ENCODE results near the gene CLCA2.

DNA sequence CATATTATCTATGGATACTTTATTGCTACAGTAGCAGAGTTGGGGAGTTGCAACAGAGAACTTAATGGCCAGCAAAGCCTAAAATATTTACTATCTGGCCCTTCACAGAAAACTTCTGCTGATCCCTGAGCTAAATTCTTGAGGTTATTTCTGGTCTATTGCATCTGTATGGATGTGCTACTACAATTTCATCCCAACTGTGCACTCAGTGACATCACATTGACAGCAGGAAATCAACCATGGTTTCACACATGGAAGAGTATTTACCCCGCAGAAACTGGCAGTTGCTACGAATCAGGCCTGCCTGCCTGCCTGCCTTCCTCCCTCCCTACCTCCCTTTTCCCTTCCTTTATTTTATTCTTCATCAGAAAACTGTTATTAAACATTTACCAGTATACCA, 12.1 kb downstream of the CLCA2 start:
- TF ChIP-seq, protein P1, sequence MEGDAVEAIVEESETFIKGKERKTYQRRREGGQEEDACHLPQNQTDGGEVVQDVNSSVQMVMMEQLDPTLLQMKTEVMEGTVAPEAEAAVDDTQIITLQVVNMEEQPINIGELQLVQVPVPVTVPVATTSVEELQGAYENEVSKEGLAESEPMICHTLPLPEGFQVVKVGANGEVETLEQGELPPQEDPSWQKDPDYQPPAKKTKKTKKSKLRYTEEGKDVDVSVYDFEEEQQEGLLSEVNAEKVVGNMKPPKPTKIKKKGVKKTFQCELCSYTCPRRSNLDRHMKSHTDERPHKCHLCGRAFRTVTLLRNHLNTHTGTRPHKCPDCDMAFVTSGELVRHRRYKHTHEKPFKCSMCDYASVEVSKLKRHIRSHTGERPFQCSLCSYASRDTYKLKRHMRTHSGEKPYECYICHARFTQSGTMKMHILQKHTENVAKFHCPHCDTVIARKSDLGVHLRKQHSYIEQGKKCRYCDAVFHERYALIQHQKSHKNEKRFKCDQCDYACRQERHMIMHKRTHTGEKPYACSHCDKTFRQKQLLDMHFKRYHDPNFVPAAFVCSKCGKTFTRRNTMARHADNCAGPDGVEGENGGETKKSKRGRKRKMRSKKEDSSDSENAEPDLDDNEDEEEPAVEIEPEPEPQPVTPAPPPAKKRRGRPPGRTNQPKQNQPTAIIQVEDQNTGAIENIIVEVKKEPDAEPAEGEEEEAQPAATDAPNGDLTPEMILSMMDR (IDR thresholded peaks at IDR 0.05) = no peak
- no peak for TF ChIP-seq POLR2AphosphoS5 (IDR thresholded peaks at IDR 0.05)
- no peak for TF ChIP-seq POLR2A (IDR thresholded peaks at IDR 0.05)

Data from gastroesophageal sphincter (tissue), 3 donors.